HG03066 (cell line): ENCODE measurements around the gene SLC39A11.
"Not testable (repeated sequence)": the region's sequence is repeated elsewhere in the genome, so short reads cannot be mapped to it uniquely, and the experiment has no call there.

ENCODE experiments used
- ATAC-seq: cut with Tn5 transposase; IDR thresholded peaks from one replicate; pipeline ENCODE4 v1.9.1; 2021; ENCODE audit warnings: low read depth; ENCODE audit not compliant: unreplicated experiment

Gene SLC39A11

GRCh38 chr17:72811976-72812687 is 280.4 kb downstream of the SLC39A11 start:
- no peak for ATAC-seq

- no peak for ATAC-seq
Measured at GRCh38 chr17:72810991-72811508, 281.4 kb downstream of the SLC39A11 start.

- ATAC-seq = no peak
Measured at GRCh38 chr17:72806011-72806410, 286.5 kb downstream of the SLC39A11 start.

- ATAC-seq = no peak
Measured at GRCh38 chr17:72804949-72805707, 287.4 kb downstream of the SLC39A11 start.

GRCh38 chr17:72802726-72803125 is 289.8 kb downstream of the SLC39A11 start:
- ATAC-seq = no peak

- no peak for ATAC-seq
Measured at GRCh38 chr17:72797142-72797541, 295.3 kb downstream of the SLC39A11 start.

GRCh38 chr17:72795941-72796340 is 296.5 kb downstream of the SLC39A11 start:
- ATAC-seq = no peak

GRCh38 chr17:72794152-72794551 is 298.3 kb downstream of the SLC39A11 start:
- no peak for ATAC-seq

GRCh38 chr17:72792771-72793170 is 299.7 kb downstream of the SLC39A11 start:
- no peak for ATAC-seq

- ATAC-seq = no peak
Measured at GRCh38 chr17:72790190-72790589, 302.3 kb downstream of the SLC39A11 start.

- no peak for ATAC-seq
Measured at GRCh38 chr17:72789711-72790110, 302.8 kb downstream of the SLC39A11 start.

GRCh38 chr17:72788950-72789585 is 303.4 kb downstream of the SLC39A11 start:
- no peak for ATAC-seq

GRCh38 chr17:72786209-72786608 is 306.3 kb downstream of the SLC39A11 start:
- ATAC-seq = no peak

- ATAC-seq = no peak
Measured at GRCh38 chr17:72782985-72783701, 309.3 kb downstream of the SLC39A11 start.

GRCh38 chr17:72782437-72782836 is 310.1 kb downstream of the SLC39A11 start:
- ATAC-seq = not testable (repeated sequence)

GRCh38 chr17:72778169-72779151 is 314.0 kb downstream of the SLC39A11 start:
- ATAC-seq = no peak

- no peak for ATAC-seq
Measured at GRCh38 chr17:72775919-72776318, 316.6 kb downstream of the SLC39A11 start.

GRCh38 chr17:72775237-72775636 is 317.3 kb downstream of the SLC39A11 start:
- ATAC-seq = no peak

GRCh38 chr17:72774236-72774635 is 318.3 kb downstream of the SLC39A11 start:
- no peak for ATAC-seq
